ENCODE data around the gene LRRC73. TPM values are rescaled to one million over a fixed set of nuclear protein-coding genes. Genes with fewer than 3 reads are reported as not detected.
"Not testable (repeated sequence)": the region's sequence is repeated elsewhere in the genome, so short reads cannot be mapped to it uniquely, and the experiment has no call there.

LRRC73 gene
- polyA plus RNA-seq, 1 donor: not detected

DNA sequence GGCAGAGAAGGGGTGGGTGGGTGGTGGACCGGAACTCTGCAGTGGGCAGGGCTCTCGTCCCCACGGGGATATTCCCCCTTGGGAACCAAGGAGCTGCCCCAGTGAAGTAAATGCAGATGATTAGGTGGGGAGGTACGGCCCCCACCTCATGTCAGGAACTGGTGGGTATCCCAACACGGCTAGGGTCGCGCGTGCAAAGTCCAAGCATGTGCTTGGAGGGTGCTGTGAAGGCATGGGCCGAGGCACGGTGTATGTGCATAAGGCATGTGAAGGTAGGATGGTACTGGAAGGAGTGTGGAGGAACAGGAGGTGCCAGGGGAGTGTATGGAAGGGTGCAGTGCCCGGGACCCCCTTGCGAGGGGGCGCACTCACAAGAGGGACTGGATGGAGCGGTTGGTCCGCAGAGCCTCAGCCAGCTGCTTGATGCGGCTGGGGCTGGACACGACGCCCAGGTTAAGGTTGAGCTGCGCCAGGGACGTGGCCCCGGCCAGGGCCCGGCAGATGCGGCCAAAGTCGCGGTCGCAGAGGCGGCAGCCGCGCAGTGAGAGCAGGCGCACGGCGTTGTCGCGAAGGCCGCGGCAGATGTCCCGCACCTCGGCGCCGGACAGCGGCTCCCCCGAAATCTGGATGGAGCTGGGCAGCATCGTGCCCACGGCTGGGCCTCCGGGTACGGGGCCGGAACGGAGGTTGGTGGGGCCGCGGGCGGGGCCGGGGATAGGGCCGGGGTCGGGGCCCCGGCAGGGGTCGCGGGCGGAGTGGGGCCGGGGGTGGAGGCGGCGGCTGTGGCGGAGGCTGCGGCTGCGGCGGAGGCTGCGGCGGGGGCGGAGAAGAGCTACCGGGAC, 783 bp downstream of the LRRC73 start:
- no peak for DNase-seq

DNA sequence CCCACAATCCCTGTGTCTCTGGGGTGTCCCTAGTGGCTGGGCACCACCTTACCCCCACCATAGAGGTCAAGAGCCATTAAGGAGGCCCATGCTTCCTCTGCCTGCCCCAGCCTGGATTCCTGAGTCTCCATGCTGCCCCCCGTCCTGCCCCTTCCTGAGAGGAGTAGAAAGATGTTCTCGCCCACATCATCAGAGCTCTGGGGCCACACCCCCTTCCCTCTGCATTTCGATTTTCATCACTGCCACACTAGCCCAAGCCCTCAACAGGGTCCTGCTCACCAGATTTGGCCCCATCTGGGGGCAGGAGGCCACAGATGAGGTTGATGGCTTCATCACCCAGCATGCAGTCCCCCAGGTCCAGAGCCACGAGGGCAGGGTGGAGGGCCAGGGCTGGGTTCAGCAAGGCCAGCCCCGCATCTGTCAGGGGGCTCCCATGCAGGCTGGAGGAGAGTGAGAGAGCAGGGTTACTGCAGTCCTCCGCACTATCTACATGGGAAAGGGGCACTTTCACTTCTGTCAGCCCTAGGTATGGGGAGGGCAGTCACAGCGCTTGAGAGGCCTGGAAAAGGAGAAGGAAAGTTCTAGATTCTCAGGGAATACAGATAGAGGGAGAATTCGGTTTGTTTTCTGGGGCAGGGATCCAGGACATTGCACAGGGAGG, 1.5 kb downstream of the LRRC73 start:
- no peak for DNase-seq

DNA sequence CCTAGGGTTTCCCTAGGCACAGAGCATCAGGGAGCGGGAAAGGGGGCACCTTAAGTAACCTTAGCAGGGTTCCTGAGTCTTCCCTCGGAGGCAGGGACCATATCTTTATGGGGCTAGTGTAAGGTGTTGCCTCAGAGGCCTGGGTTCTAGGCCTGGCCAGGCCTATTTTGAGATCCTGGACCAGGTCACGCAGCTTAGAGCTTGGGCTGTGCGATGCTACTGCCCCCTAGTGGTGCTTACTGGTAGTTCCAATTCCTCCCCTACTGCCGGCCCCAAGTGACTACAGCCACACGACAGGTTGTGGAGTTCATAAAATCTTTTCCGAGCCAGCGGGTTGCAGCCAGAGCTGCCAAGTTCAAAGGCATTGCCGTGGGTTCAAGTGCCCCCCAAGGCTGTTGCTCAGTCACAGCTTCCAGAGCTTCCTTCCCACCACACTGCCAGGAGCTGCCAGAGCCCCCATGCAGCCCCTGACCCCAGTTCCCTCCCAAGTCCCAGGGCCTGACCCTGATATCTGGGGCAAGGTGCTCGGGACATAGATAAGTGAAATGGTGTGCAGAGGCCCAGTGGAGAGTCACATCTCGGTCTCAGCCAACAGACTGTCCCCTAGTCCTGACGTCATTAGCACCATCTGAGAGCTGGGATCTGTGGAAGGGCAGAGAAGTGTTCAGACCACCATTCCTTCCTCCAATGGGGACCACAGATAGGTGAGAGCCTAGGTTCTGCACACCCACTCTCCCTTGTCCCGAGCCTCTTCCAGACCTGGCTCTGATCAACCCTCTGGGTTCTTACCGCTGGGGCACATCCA, 3.3 kb downstream of the LRRC73 start:
- peak; percentile 87 for DNase-seq

DNA sequence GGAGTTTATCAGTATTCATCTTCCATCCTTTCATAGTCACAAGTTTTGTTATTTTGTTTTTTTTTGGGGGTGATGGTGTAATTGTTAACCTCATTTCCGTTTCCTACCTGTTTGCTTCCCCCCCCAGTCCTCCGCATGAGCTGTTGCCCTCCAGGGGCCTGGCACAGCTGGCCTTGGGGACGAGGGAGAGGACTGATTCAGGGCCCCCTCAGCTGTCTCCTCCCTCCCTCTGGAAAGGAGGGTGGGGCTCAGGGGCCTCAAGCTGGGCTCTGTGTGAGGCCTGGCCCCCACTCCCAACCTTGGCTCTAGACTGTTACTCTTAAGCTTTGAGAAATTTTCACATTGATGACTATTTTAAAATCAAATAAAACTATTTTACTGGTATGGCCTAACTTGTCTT, 4.0 kb downstream of the LRRC73 start:
- DNase-seq: no peak

DNA sequence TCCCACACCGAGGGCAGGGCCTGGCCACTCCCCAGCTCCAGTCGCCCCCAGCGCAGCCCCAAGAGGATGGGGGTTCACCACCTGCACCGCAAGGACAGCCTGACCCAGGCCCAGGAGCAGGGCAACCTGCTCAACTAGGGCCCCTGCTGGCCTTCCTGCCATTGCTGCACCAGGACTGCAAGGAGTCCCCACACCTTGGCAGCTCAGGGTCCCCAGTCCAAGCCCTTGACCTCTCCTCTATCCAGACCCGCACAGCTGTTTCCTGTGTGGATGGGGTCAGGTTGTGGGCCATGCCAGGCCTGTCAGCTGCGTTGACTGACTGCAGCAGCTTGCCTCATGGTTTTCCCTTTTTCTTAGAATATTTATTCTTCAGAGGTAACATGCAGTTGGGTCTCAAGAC, 4.4 kb downstream of the LRRC73 start:
- DNase-seq: no peak

DNA sequence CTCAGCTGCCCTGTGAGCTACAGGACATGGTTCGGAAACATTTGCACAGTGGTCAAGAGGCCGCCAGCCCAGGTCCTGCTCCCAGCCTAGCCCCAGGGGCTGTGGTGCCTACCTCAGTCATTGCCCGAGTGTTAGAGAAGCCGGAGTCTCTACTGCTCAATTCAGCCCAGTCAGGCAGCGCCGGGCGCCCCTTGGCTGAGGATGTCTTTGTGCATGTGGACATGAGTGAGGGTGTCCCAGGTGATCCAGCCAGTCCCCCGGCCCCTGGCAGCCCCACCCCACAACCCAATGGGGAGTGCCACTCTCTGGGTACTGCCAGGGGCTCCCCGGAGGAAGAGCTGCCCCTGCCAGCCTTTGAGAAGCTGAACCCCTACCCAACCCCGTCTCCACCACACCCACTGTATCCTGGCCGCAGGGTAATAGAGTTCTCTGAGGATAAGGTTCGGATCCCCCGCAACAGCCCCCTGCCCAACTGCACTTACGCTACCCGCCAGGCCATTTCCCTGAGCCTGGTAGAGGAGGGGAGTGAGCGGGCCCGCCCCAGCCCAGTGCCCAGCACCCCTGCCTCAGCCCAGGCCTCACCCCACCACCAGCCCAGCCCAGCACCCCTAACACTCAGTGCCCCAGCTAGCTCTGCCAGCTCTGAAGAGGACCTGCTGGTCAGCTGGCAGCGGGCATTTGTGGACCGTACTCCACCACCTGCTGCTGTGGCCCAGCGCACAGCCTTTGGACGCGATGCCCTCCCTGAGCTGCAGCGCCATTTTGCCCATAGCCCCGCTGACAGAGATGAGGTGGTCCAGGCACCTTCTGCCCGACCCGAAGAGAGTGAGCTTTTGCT, 5.2 kb downstream of the LRRC73 start:
- DNase-seq: no peak

DNA sequence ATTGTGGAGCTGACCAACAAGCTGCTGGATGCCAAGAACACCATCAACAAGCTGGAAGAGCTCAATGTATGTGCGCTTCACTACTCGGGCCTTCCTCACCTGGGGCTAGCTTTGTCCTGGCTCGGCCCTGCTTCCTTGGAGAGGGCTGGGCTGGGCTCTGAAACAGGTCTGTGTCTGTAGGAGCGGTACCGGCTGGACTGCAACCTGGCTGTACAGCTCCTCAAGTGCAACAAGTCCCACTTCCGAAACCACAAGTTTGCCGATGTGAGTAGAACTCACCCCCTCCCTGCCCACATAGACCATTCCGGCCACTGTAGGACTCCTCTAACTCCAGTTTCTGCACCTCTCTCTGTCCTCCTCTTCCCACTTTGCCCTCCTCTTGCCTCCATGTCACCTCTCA, 6.7 kb downstream of the LRRC73 start:
- no peak for DNase-seq

DNA sequence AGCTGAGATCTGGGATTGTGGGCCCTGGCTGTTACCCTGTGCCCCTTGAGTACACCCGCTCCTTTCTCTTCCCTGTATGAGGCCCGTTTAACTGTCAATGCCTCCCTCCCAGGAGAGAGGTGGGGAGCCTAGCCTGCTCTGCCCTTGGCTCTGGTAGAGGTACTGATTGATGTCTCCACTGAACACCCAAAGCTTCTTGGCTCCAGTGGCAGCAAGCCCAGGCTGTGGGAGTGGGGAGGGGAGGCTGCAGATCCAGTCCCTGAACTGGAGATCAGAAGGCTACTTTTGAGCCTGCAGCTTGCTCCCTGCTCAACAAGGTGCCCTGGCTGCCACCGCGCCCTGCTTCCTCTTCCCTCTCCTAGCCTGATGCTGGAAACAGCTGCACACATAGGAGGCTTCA, 7.5 kb downstream of the LRRC73 start:
- no peak for DNase-seq

DNA sequence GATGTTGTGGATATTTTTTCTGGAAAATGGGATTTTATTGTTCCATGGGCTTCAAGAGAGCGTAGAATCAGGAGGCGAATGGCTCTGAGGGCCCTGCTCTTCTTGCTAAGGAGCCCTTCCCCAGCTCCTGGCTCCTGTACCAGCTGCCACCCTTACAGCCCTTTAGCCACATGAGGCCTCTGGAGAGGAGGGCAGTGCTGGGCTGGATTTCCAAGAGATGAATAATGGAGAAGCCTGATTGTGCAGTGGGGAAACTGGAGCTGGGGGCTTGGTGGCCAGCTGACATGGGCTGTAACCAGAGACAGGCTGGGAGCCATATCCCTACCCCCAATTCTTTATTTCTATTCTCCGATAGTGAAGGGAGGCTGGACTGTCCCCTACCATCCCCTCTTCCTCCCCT, 9.2 kb downstream of the LRRC73 start:
- no peak for DNase-seq

DNA sequence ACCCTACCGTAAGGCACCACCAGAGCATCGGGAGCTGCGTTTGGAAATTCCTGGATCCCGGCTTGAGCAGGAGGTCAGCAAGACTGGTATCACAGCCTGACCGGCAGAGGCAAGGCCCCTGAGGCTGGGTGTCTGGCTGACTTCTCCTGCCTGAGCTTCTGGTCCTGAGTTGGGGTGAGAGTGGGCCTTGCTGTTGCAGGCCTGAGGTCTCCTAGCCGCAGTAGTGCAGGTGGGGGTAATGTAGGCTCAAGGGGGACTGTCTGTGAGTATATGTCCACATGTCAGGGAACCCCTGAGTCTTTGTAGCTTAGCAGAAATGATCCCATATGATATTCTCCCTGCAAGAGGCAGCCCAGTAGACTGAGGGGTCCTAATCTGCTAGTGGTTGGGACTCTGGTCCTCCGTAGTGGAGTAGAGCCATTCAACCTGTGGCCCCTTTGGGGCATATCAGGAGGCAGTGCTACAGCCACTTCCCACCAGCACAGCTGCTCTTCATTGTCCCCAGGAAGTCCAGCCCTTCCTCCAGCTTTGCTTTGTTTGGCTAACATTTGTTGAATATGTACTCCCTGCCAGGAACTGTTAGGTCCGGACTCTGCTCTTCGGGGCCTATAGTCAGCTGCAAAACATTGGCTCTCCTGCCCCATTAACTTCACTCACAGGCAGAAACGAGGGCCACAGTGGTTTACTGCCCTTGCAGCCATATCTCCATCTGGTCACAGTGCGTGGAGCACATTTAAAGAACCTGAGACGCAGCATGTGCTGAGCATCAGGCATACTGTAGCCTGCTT, 10.9 kb downstream of the LRRC73 start:
- DNase-seq: no peak

DNA sequence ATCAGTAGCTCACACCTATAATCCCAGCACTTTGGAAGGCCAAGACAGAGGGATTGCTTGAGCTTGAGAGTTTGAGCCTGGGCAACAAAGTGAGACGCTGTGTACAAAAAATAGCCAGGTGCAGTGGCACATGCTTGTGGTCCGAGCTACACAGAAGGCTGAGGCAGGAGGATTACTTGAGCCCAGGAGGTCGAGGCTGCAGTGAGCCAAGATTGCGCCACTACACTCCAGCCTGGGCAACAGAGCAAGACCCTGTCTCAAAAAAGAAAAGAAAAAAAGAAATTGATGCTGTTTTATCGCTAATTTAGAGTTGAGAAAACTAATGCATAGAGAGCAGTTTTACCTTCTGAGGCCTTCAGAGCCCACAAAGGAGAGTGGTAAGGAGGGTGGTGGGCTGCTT, 11.9 kb downstream of the LRRC73 start:
- not testable (repeated sequence) for DNase-seq

DNA sequence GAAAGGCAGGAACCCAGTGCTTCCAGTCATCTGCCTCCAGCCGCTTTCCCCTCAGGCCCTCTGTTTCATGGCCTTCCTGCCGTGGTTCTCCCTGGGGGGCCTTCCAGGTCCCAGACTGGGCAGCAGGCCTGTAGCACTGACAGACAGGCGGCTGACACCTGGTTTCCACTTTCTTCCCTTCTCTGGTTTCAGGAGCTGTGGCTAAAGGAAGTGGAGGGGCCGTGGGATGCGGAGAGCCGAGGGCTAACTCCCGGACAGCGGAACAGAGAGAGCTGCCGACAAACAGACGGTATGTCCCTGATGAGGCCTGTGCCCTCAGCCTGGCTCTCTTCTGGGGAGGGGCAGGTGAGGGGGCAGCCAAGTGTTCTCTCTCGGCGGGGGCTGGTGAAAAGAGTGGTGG, 12.5 kb downstream of the LRRC73 start:
- no peak for DNase-seq

DNA sequence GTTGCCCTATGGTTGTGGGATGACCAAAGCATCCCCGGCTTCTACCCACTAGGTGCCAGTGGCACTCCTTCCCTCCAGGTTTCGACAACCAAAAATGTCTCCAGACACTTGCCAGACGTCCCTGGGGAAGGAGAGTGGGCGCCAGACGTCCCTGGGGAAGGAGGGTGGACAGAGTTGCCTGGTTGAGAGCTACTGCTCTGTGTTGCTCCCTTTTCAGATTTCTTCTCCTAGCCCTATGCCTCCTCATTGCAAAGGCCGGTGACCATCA, 13.1 kb downstream of the LRRC73 start:
- DNase-seq: no peak

DNA sequence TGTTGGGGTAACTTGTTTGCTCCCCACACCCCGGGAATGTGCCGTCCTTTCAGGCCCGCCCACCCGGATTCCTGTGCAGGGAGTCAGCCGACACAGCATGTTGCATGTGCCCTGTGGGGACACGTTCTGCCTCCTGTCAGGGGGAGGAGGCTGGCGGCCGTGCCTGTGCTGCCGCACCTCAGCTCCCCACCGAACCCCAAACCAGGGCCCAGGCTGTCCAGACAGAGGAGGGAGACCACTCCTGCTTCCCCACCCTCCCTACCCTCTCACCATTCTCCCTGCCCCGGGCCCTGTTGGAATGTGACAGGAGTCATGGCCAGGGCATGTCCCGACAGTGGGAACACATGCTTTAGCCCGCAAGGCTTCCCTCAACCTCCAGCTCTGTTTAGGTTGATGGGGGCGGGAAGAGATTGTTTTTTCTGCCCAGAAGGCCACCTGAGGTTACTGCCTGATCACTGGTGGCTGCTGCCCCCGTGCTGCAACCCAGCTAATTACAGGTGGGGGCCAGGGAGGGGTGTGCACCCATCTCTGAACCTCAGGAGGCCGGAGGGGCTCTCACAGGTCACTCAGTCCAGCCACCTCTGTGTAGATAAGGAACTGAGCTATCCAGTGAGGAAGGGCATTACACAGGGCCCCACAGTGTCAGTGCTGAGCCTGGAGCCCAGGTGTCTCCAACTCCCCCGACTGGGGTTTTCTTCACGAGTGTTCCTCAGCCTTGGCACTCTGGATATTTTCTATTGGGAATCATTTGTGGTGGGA, 13.6 kb downstream of the LRRC73 start:
- DNase-seq: no peak

DNA sequence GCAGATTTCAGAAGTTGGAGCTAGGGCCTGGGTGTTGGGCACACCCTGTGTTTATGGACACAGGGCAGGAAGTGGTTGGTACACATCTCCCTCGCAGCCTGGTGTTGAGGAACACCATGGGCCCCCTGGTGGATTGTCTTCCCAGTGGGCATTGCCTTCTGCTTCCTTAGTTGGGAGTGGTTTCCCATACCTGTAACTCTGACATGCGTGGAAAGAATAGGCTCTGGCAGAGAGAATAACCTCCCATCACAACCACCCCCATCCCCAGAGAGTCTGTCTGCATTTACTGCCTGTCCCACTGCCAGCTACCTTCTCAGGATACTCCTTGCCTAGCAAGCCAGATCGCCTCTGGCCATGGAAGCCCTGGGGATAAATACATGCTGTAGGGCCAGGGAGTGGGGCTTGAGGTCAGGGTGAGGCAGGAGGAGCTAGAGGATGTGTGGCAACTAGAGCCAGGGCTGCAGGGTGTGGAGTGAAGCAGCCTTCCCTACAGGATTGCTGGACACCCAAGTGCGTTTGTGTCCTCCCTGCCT, 14.7 kb downstream of the LRRC73 start:
- DNase-seq: no peak

DNA sequence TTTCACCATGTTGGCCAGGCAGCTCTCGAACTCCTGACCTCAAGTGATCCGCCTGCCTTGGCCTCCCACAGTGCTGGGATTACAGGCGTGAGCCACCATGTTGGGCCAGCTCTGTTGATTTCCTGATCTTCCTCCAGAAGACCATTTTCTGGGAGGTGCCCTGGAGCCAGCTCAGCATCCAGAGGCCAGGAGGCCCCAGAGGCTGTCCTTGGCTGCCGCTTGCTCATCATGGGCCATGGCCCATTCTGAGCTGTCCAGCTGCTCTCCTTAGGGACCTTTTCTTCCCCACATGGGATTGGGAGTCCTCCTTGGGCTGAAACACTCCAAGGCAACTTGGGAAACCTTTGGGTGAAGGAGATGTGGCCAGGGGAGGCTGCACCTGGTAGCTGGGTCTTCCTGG, 15.4 kb downstream of the LRRC73 start:
- no peak for DNase-seq

DNA sequence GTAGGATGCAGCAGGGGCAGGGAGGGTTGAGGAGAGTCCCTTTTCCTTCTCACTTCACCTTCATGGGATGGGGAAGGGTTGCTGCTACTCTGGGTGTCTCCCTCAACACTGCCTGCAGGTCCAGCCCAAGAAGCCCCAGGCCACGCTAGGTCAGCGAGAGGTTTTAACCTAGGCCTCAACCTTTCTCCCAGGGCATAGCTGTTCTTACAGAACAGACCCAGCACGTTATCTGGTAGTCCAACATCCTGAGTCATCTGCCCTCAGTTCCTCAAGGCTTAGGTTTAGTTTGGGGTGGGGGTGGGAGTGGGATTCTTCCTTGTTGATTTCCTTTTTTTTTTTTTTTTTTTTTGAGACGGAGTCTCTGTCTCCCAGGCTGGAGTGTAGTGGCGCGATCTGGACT, 15.8 kb downstream of the LRRC73 start:
- DNase-seq: no peak

DNA sequence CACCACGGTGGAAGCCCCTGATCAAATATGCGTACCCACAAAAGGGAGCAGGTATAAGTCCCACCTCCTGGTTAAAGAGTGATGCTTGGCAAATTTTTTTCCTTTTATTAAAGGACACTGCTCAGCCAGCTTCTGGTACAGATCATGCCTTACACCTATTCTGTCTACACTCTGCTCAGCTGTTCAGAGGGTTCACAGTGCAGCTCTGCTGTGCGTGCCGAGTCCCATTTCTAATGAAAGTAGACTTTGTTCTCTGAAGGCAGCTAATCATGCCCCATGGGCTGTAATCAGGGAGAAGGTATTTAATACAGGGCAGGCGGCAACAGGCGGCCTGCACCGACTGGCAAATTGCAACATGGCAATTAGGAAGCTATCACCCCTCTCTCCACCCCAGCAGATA, 16.3 kb downstream of the LRRC73 start:
- no peak for DNase-seq

DNA sequence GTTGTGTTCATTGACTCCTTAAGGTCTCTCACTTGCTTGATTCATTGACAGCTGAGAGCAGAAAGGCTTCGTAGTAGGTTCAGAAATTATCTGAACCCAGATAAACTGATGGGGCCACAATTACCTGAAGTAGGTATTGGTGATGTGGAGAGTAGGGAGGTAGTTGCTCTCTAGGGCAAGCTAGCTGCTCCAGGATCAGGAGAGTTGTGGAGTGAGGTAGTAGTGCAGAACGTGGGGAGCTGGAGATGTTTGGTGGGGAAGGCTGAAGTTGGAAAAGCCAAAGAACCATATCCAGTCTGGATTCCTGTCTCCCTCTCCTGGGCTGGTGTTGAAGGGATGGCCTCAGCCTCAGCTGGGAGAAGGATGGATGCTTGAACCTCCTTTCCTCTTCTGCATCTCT, 16.9 kb downstream of the LRRC73 start:
- no peak for DNase-seq

DNA sequence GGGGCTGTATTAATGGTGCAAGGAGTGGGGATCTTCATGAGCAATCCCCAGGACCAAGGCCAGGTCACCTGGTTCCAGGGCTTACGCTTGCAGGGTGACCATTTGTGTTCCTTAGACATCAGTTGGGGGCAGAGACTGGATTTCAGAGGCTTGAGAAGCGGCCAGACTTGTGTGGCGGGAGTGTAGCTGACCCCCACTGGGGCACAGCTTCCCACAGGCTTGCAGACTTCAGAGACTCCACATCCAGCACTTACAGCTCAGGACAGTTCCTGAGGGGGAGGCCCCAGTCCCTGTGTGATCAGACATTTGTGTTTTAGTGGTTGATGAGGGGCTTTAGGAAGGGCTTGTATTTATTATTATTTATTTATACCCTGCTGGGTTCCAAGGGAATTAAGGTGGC, 17.5 kb downstream of the LRRC73 start:
- DNase-seq: no peak

Data from hindlimb muscle (tissue), 1 donor.